GM06990 (cell line): ENCODE data around the gene NFE2L2.
A peak's percentile ranks its signal among the peaks of the same experiment; 100 is the strongest.

Source experiments
- DNase-seq: peaks from one replicate; pipeline ENCODE4 v3.0.0-alpha.2; 2011; ENCODE audit not compliant: insufficient read length; ENCODE audit errors: extremely low read depth
- H3K27me3 ChIP-seq: replicated peaks from 2 replicates; pipeline ENCODE4 v1.6.0; 2011; ENCODE audit warnings: low read length; ENCODE audit not compliant: control insufficient read depth, insufficient read depth
- H3K36me3 ChIP-seq: 2 replicates; pipeline ENCODE4 v1.5.1; 2011; ENCODE audit warnings: low read length; ENCODE audit not compliant: control insufficient read depth, insufficient read depth
- H3K4me3 ChIP-seq: replicated peaks from 2 replicates; pipeline ENCODE4 v1.5.1; 2011; ENCODE audit warnings: low read depth, mild to moderate bottlenecking, control low read depth, low read length
- CTCF ChIP-seq: IDR thresholded peaks from 2 replicates; pipeline ENCODE4 v1.5.1; 2011; ENCODE audit warnings: low read length, control low read depth, mild to moderate bottlenecking, inconsistent platforms; ENCODE audit not compliant: insufficient read depth, poor library complexity, severe bottlenecking

The NFE2L2 gene

GRCh38 chr2:177257471-177257870 is 7.1 kb downstream of the NFE2L2 start:
- no peak overlapping the region for H3K4me3 ChIP-seq
- no peaks in the 10 kb centered on the region for H3K27me3 ChIP-seq
- peaks cover 2% of the 10 kb centered on the region for H3K36me3 ChIP-seq
- no peak for DNase-seq
- no peak for TF ChIP-seq CTCF

- Histone ChIP-seq H3K36me3 (peaks cover 2% of the 10 kb centered on the region), H3K4me3 (no peak overlapping the region), H3K27me3 (no peaks in the 10 kb centered on the region)
- no peak for DNase-seq
- TF ChIP-seq CTCF: no peak
Observed at GRCh38 chr2:177256695-177257094, 7.8 kb downstream of the NFE2L2 start.

GRCh38 chr2:177256026-177256425 is 8.5 kb downstream of the NFE2L2 start:
- Histone ChIP-seq H3K27me3 (no peaks in the 10 kb centered on the region), H3K4me3 (no peak overlapping the region), H3K36me3 (peaks cover 2% of the 10 kb centered on the region)
- no peak for TF ChIP-seq CTCF
- DNase-seq: no peak

- Histone ChIP-seq H3K36me3 (peaks cover 2% of the 10 kb centered on the region), H3K4me3 (no peak overlapping the region), H3K27me3 (no peaks in the 10 kb centered on the region)
- no peak for DNase-seq
- TF ChIP-seq CTCF: no peak
Observed at GRCh38 chr2:177255227-177255601, 9.3 kb downstream of the NFE2L2 start.

DNA sequence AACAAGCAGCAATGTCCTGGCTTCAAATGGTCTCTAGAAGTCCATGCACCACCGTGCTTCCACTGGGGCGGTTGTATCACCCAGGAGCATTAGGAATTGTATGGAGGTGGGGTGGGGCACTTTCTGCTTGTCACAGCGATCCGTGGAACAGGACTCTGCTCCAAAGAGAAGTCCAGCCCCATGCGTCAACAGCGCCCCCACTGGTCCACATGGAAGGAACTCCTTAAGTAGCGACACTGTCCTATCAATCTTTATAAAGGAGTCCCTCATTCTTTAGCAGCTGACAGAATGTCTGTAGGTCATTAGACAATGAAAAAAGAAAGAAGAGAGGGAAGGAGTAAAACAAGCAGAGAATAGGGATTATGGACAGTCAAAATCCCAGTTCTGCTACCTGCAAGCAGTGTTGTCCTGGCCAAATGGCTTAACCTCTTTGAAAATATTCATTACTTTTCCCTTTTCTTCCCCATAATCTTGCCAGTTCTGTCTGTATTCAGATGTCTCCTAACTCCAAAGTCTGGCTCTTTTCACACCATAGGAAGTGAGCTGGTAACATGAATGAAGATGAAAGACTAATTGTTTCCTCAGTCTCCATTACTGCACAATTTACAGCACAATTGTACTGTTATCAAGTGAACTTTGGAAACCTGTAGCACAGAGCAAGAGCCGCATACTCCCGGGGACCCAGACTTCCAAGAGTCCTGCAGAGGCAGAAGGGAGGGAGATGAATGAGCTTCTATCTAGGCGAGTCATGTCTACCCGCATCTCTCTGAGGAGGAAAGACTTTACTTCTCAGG is 9.9 kb downstream of the NFE2L2 start:
- no peak overlapping the region for H3K4me3 ChIP-seq
- no peaks in the 10 kb centered on the region for H3K27me3 ChIP-seq
- no peak for DNase-seq
- peaks cover 2% of the 10 kb centered on the region for H3K36me3 ChIP-seq
- TF ChIP-seq CTCF: peak; percentile 41
